Stomach (tissue), 4 donors: ENCODE results near the gene SSBP3.

ENCODE experiments used
- POLR2A ChIP-seq, 4 donors: fragments of 450-650 bp; IDR thresholded peaks; one replicate each; pipeline ENCODE4 v1.6.1; 2016; ENCODE audit warnings: antibody characterized with exemption in 4 of 4, control low read depth in 2 of 4, mild to moderate bottlenecking in 1 of 4, moderate library complexity in 1 of 4
- POLR2AphosphoS5 ChIP-seq, 3 donors: sonication (generic); formaldehyde crosslinking; IDR thresholded peaks; one replicate each; pipeline ENCODE4 v1.6.1; 2016; ENCODE audit warnings: antibody characterized with exemption in 3 of 3

DNA sequence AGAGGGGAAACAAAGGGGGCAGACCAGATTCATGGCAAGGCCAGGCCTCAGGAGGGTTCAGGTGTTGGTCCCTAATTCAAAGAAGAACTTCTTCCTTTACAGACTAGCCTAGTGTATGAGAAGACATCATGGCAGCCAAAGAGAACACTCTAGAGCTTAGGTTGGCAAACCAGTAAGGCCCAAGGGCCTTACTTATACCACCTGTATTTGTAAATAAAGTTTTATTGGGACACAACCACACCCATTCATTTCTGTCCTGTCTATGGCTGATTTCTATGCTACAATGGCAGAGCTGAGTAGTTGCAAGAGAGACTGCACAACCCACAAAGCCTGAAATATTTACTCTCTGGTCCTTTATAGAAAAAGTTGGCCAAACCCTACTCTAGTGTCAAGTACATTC lies 42.3 kb downstream of the SSBP3 start:
- TF ChIP-seq POLR2AphosphoS5 (IDR thresholded peaks at IDR 0.05) (no peak), POLR2A (IDR thresholded peaks at IDR 0.05) (no peak)
